ENCODE results near the gene AAK1.

- TF ChIP-seq CTCF (IDR thresholded peaks at IDR 0.05) (no peak), POLR2A (IDR thresholded peaks at IDR 0.05) (no peak)
Measured at GRCh38 chr2:69429491-69430183, 213.9 kb downstream of the AAK1 start.
